PC-9 (cell line): ENCODE measurements around the gene B4GALT6. TPM values are rescaled to one million over a fixed set of nuclear protein-coding genes. Genes with fewer than 3 reads are reported as not detected.

ENCODE experiments used
- BruUV-seq: library from RNA; stranded (reverse); fragments of 400-500 nt; replicated peaks from 2 replicates; lab custom pipeline; 2021; lab: Mats Ljungman, UMichigan
- CTCF ChIA-PET: fragments of 300-600 bp; sonication (Branson Sonifier 250); formaldehyde crosslinking; loops from one replicate; lab custom pipeline; 2022; ENCODE audit warnings: antibody characterized with exemption; lab: Charles Lee
- POLR2A ChIA-PET: fragments of 300-600 bp; sonication (Branson Sonifier 250); formaldehyde crosslinking; loops from one replicate; lab custom pipeline; 2022; ENCODE audit warnings: antibody characterized with exemption; ENCODE audit not compliant: unreplicated experiment; lab: Charles Lee
- DNase-seq, 2 experiments: peaks; one replicate each; pipeline versions ENCODE4 v3.0.0 to v3.0.0-alpha.2; 2015 to 2022; ENCODE audit warnings: mixed read lengths in 1 of 2
- H2AFZ ChIP-seq: fragments of 200-600 bp; sonication (generic); 2 replicates; pipeline ENCODE4 v1.8.1; 2017; ENCODE audit warnings: antibody characterized with exemption
- H3F3A ChIP-seq: fragments of 200-600 bp; sonication (generic); 2 replicates; pipeline ENCODE4 v1.8.1; 2017; ENCODE audit warnings: antibody characterized with exemption, mild to moderate bottlenecking, low read depth; ENCODE audit not compliant: insufficient read depth
- H3K27ac ChIP-seq: fragments of 200-600 bp; sonication (generic); 2 replicates; pipeline ENCODE4 v1.6.1; 2016; ENCODE audit warnings: mixed run types
- H3K27me3 ChIP-seq: fragments of 200-600 bp; sonication (generic); 2 replicates; pipeline ENCODE4 v1.6.1; 2016; ENCODE audit warnings: low read depth, mixed run types; ENCODE audit not compliant: insufficient read depth
- H3K36me3 ChIP-seq: fragments of 200-600 bp; sonication (generic); 2 replicates; pipeline ENCODE4 v1.6.1; 2016; ENCODE audit warnings: low read depth, mixed run types
- H3K4me1 ChIP-seq: fragments of 200-600 bp; sonication (generic); replicated peaks from 2 replicates; pipeline ENCODE4 v1.6.1; 2016; ENCODE audit warnings: mixed run types; ENCODE audit not compliant: insufficient read depth
- H3K4me2 ChIP-seq: fragments of 200-600 bp; sonication (generic); 2 replicates; pipeline ENCODE4 v1.6.1; 2017; ENCODE audit warnings: mixed run types
- H3K4me3 ChIP-seq: fragments of 200-600 bp; sonication (generic); 2 replicates; pipeline ENCODE4 v1.6.1; 2016; ENCODE audit warnings: mixed run types
- H3K79me2 ChIP-seq: fragments of 200-600 bp; sonication (generic); 2 replicates; pipeline ENCODE4 v1.6.1; 2017; ENCODE audit warnings: low read depth, mixed run types
- H3K9me2 ChIP-seq: fragments of 200-600 bp; sonication (generic); 2 replicates; pipeline ENCODE4 v1.8.1; 2017; ENCODE audit warnings: mild to moderate bottlenecking; ENCODE audit not compliant: insufficient read depth
- H3K9me3 ChIP-seq: fragments of 200-600 bp; sonication (generic); 2 replicates; pipeline ENCODE4 v1.8.1; 2016; ENCODE audit warnings: low read depth; ENCODE audit not compliant: insufficient read depth
- H4K20me1 ChIP-seq: fragments of 200-600 bp; sonication (generic); 2 replicates; pipeline ENCODE4 v1.8.1; 2017; ENCODE audit not compliant: insufficient read depth
- CTCF ChIP-seq: fragments of 200-600 bp; sonication (generic); conservative IDR thresholded peaks from 2 replicates; pipeline ENCODE4 v1.6.1; 2017; ENCODE audit warnings: mixed run types, antibody characterized with exemption, mild to moderate bottlenecking, moderate library complexity
- EZH2 ChIP-seq: fragments of 200-600 bp; sonication (generic); IDR thresholded peaks from 2 replicates; pipeline ENCODE4 v1.8.0; 2017; ENCODE audit warnings: antibody characterized with exemption, low read depth
- intact Hi-C: fragments of 100-400 bp; cut with micrococcal nuclease; formaldehyde crosslinking; loops from one replicate; pipeline ENCODE4 v1.10.0; 2022; ENCODE audit not compliant: unreplicated experiment
- total RNA-seq: library from RNA; stranded (reverse); gene quantifications from 2 replicates; pipeline ENCODE4 v1.2.3, GENCODE V29; 2021

B4GALT6 gene
- total RNA-seq, 1 experiment from 2014 or later, result 5.3 TPM

DNA sequence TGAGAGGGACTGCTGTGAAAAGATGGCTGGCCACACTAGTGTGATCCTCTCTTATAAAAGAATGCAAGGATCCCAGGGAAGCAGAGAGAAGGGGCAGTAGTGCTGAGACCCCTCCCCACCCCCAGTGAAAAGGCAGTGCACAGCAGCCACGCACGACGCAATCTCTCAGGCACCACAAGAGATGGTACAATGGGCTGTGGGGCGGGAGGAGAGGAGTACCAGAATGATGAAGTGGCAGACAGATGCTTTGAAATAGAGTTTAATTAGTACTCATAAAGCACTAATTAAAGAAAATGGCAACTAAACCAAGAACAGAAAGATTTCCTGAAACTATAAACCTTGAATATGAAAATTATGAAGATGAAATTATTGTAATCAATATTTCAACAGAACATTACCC, 29.0 kb downstream of the B4GALT6 start:
- BruUV-seq, result no TSS peak
- no peak for DNase-seq
- ChIA-PET CTCF (no interaction called here), POLR2A (no interaction called here)
- Histone ChIP-seq H3K27me3 (no peaks in the 10 kb centered on the region), H3K9me3 (no peaks in the 10 kb centered on the region), H3K4me2 (no peak overlapping the region), H3K4me1 (no peaks in the 10 kb centered on the region), H4K20me1 (no peaks in the 10 kb centered on the region), H3F3A (no peaks in the 10 kb centered on the region), H3K9me2 (no peaks in the 10 kb centered on the region), H3K27ac (no peak overlapping the region), H2AFZ (no peak overlapping the region), H3K36me3 (no peaks in the 10 kb centered on the region), H3K4me3 (no peak overlapping the region), H3K79me2 (no peaks in the 10 kb centered on the region)
- intact Hi-C loops, result no loop called here
- no peak for TF ChIP-seq EZH2
- TF ChIP-seq CTCF, result no peak

GRCh38 chr18:31652877-31653276, 31.5 kb downstream of the B4GALT6 start:
- Histone ChIP-seq H3K9me3 (no peaks in the 10 kb centered on the region), H3K79me2 (no peaks in the 10 kb centered on the region), H3K4me3 (no peak overlapping the region), H2AFZ (no peak overlapping the region), H3K27ac (no peak overlapping the region), H3K9me2 (no peaks in the 10 kb centered on the region), H3K4me2 (no peak overlapping the region), H3K4me1 (peaks cover 20% of the 10 kb centered on the region), H3K27me3 (no peaks in the 10 kb centered on the region), H3K36me3 (no peaks in the 10 kb centered on the region), H3F3A (peaks cover 12% of the 10 kb centered on the region), H4K20me1 (no peaks in the 10 kb centered on the region)
- no TSS peak for BruUV-seq
- intact Hi-C loops, result no loop called here
- POLR2A ChIA-PET, result no interaction called here
- TF ChIP-seq EZH2 (no peak), CTCF (no peak)
- CTCF ChIA-PET, result no interaction called here
- DNase-seq, result no peak

GRCh38 chr18:31652357-31652756, 32.0 kb downstream of the B4GALT6 start:
- Histone ChIP-seq H2AFZ (no peak overlapping the region), H3K4me1 (peaks cover 22% of the 10 kb centered on the region), H3K27me3 (no peaks in the 10 kb centered on the region), H3K9me3 (no peaks in the 10 kb centered on the region), H3K9me2 (no peaks in the 10 kb centered on the region), H3K4me3 (no peak overlapping the region), H3K4me2 (no peak overlapping the region), H3K79me2 (no peaks in the 10 kb centered on the region), H4K20me1 (no peaks in the 10 kb centered on the region), H3K36me3 (no peaks in the 10 kb centered on the region), H3K27ac (no peak overlapping the region), H3F3A (peaks cover 12% of the 10 kb centered on the region)
- intact Hi-C loops, result no loop called here
- TF ChIP-seq EZH2 (no peak), CTCF (no peak)
- ChIA-PET POLR2A (no interaction called here), CTCF (no interaction called here)
- no TSS peak for BruUV-seq
- no peak for DNase-seq
